GM21360 (cell line): ENCODE data around the gene SYT14.
"Not testable (repeated sequence)": the region's sequence is repeated elsewhere in the genome, so short reads cannot be mapped to it uniquely, and the experiment has no call there.

Experiments used
- ATAC-seq: cut with Tn5 transposase; IDR thresholded peaks from one replicate; pipeline ENCODE4 v1.9.1; 2021; ENCODE audit warnings: mild to moderate bottlenecking, moderate library complexity; ENCODE audit not compliant: unreplicated experiment

The SYT14 gene

GRCh38 chr1:209936125-209936524, 1.9 kb upstream of the SYT14 start:
- ATAC-seq, result no peak

GRCh38 chr1:209945377-209945776, 7.4 kb downstream of the SYT14 start:
- no peak for ATAC-seq

- no peak for ATAC-seq
Observed at GRCh38 chr1:209948155-209948554, 10.1 kb downstream of the SYT14 start.

GRCh38 chr1:209956116-209956515, 18.1 kb downstream of the SYT14 start:
- no peak for ATAC-seq

- ATAC-seq, result no peak
Observed at GRCh38 chr1:209959623-209960022, 21.6 kb downstream of the SYT14 start.

- no peak for ATAC-seq
Observed at GRCh38 chr1:209960926-209961325, 22.9 kb downstream of the SYT14 start.

GRCh38 chr1:209962388-209962787, 24.4 kb downstream of the SYT14 start:
- ATAC-seq, result no peak

GRCh38 chr1:209962856-209963255, 24.8 kb downstream of the SYT14 start:
- no peak for ATAC-seq

- no peak for ATAC-seq
Observed at GRCh38 chr1:209965996-209966395, 28.0 kb downstream of the SYT14 start.

- ATAC-seq, result not testable (repeated sequence)
Observed at GRCh38 chr1:209978721-209979120, 40.7 kb downstream of the SYT14 start.

- no peak for ATAC-seq
Observed at GRCh38 chr1:209983953-209984352, 45.9 kb downstream of the SYT14 start.

GRCh38 chr1:209985002-209985401, 47.0 kb downstream of the SYT14 start:
- no peak for ATAC-seq

GRCh38 chr1:209988706-209989105, 50.7 kb downstream of the SYT14 start:
- ATAC-seq, result no peak

- no peak for ATAC-seq
Observed at GRCh38 chr1:209989525-209989924, 51.5 kb downstream of the SYT14 start.

- ATAC-seq, result no peak
Observed at GRCh38 chr1:209993061-209993830, 55.2 kb downstream of the SYT14 start.

GRCh38 chr1:209996348-209996747, 58.3 kb downstream of the SYT14 start:
- no peak for ATAC-seq

GRCh38 chr1:209999005-209999404, 61.0 kb downstream of the SYT14 start:
- ATAC-seq, result no peak

- ATAC-seq, result no peak
Observed at GRCh38 chr1:210001751-210002150, 63.7 kb downstream of the SYT14 start.

GRCh38 chr1:210003501-210003900, 65.5 kb downstream of the SYT14 start:
- ATAC-seq, result no peak

- ATAC-seq, result no peak
Observed at GRCh38 chr1:210010161-210010560, 72.1 kb downstream of the SYT14 start.

GRCh38 chr1:210021145-210021860, 83.3 kb downstream of the SYT14 start:
- ATAC-seq, result no peak

GRCh38 chr1:210022044-210022443, 84.0 kb downstream of the SYT14 start:
- ATAC-seq, result no peak
